Esophagus muscularis mucosa (tissue), 4 donors: ENCODE data around the gene A3GALT2. TPM values are rescaled to one million over a fixed set of nuclear protein-coding genes. Genes with fewer than 3 reads are reported as not detected.

Experiments
- DNase-seq: peaks from one replicate; pipeline ENCODE4 v3.0.0-alpha.2; 2017; ENCODE audit errors: extremely low spot score
- H3K27ac ChIP-seq, 4 donors: fragments of 200-600 bp; sonication (generic); replicated peaks in 1 of 4; 1 replicate in 3 of 4; 2 replicates in 1 of 4; pipeline ENCODE4 v1.5.1; 2016 to 2019; ENCODE audit warnings: mild to moderate bottlenecking in 1 of 4
- H3K27me3 ChIP-seq, 4 donors: fragments of 200-600 bp; sonication (generic); one replicate each; pipeline versions ENCODE4 v1.5.1 to v1.6.0; 2016 to 2019
- H3K36me3 ChIP-seq, 4 donors: fragments of 200-600 bp; sonication (generic); one replicate each; pipeline ENCODE4 v1.5.1; 2016 to 2019
- H3K4me1 ChIP-seq, 4 donors: fragments of 200-600 bp; sonication (generic); one replicate each; pipeline ENCODE4 v1.5.1; 2016 to 2019
- H3K4me3 ChIP-seq, 4 donors: fragments of 200-600 bp; sonication (generic); 1 replicate in 2 of 4; 2 replicates in 2 of 4; pipeline ENCODE4 v1.5.1; 2016 to 2019; ENCODE audit warnings: mild to moderate bottlenecking in 4 of 4, moderate library complexity in 1 of 4
- H3K9me3 ChIP-seq, 4 donors: fragments of 200-600 bp; sonication (generic); 1 replicate in 3 of 4; 2 replicates in 1 of 4; pipeline ENCODE4 v1.5.1; 2016 to 2019
- EP300 ChIP-seq: sonication (generic); formaldehyde crosslinking; IDR thresholded peaks from one replicate; pipeline ENCODE4 v1.6.1; 2017; ENCODE audit warnings: antibody characterized with exemption
- POLR2A ChIP-seq: fragments of 450-650 bp; IDR thresholded peaks from one replicate; pipeline ENCODE4 v1.6.1; 2017; ENCODE audit warnings: antibody characterized with exemption, moderate library complexity, mild to moderate bottlenecking, low read depth
- POLR2AphosphoS5 ChIP-seq, 2 donors: sonication (generic); formaldehyde crosslinking; IDR thresholded peaks; one replicate each; pipeline ENCODE4 v1.6.1; 2017; ENCODE audit warnings: antibody characterized with exemption in 2 of 2
- WGBS: methylation state at CpG from one replicate; pipeline ENCODE4 v1.1.5; 2018; 5-methylcytosine and 5-hydroxymethylcytosine counted together
- intact Hi-C: fragments of 100-400 bp; cut with DNase I; formaldehyde crosslinking; loops from one replicate; pipeline ENCODE4 v1.15.1; 2023
- total RNA-seq, 4 donors: library from RNA; depleted of rRNA; stranded (reverse); fragments of >200 nt; gene quantifications; one replicate each; pipeline versions ENCODE4 v1.1.0 to v1.2.1, GENCODE V29; 2016
- TF ChIP-seq, protein P1 (sequence below), 3 experiments: fragments of 200-600 bp in 2 of 3; fragments of 450-650 bp in 1 of 3; sonication (generic) in 2 of 3; IDR thresholded peaks; one replicate each; pipeline ENCODE4 v1.5.1; 2017 to 2019; ENCODE audit warnings: antibody characterized with exemption in 3 of 3, mild to moderate bottlenecking in 2 of 3, moderate library complexity in 1 of 3

The A3GALT2 gene
- total RNA-seq, 4 donors from 2014 or later: not detected

DNA sequence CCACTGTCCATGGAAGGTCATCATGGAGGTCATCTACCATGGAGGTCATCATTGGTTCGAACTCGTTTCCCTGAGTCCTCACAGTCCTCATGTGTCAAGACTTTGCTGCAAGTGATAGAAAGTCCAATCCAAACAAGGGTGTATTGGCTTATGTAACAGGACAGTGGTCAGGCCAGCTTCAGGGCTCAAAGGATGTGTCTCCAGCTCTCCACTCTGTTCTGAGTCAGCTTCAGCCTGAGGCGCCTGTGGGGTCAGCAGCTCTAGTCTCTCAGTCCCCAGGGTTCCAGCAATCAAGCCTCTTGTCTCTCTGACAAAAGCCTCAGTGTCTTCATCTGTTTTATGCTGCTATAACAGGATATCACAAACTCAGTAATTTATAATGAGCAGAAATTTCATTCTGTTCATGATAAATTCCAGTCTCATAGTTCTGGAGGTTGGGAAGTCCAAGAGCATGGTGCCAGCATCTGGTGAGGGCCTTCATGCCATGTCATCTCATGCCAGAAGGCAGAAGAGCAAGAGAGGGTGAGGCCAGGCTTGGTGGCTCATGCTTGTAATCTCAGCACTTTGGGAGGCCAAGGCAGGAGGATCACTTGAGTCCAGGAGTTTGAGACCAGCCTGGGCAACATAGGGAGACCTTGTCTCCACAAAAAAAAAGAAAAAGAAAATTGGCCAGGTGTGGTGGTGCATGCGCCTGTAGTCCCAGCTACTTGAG lies 19.5 kb downstream of the A3GALT2 start:
- Histone ChIP-seq H3K4me3 (no peak overlapping the region), H3K9me3 (no peaks in the 10 kb centered on the region), H3K36me3 (peaks cover 0 to 26% (median 21%) of the 10 kb centered on the region in 4 donors), H3K27me3 (peaks cover 0 to 2% (median under 1%) of the 10 kb centered on the region in 4 donors), H3K4me1 (peaks cover 16 to 39% (median 26%) of the 10 kb centered on the region in 4 donors), H3K27ac (peak overlapping the region; percentile 18 to 67 (median 54))
- no peak for DNase-seq
- WGBS: 78% methylated on average over 4 of the region's 4 CpGs
- intact Hi-C loops: loop anchor here (5.0 kb wide), 1 partner anchor 126 kb away; no protein-coding TSS in a partner anchor
- TF ChIP-seq EP300: no peak
- no peak for TF ChIP-seq POLR2AphosphoS5 (IDR thresholded peaks at IDR 0.05)
- TF ChIP-seq POLR2A: no peak
- TF ChIP-seq, protein P1, sequence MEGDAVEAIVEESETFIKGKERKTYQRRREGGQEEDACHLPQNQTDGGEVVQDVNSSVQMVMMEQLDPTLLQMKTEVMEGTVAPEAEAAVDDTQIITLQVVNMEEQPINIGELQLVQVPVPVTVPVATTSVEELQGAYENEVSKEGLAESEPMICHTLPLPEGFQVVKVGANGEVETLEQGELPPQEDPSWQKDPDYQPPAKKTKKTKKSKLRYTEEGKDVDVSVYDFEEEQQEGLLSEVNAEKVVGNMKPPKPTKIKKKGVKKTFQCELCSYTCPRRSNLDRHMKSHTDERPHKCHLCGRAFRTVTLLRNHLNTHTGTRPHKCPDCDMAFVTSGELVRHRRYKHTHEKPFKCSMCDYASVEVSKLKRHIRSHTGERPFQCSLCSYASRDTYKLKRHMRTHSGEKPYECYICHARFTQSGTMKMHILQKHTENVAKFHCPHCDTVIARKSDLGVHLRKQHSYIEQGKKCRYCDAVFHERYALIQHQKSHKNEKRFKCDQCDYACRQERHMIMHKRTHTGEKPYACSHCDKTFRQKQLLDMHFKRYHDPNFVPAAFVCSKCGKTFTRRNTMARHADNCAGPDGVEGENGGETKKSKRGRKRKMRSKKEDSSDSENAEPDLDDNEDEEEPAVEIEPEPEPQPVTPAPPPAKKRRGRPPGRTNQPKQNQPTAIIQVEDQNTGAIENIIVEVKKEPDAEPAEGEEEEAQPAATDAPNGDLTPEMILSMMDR (IDR thresholded peaks at IDR 0.05): no peak

DNA sequence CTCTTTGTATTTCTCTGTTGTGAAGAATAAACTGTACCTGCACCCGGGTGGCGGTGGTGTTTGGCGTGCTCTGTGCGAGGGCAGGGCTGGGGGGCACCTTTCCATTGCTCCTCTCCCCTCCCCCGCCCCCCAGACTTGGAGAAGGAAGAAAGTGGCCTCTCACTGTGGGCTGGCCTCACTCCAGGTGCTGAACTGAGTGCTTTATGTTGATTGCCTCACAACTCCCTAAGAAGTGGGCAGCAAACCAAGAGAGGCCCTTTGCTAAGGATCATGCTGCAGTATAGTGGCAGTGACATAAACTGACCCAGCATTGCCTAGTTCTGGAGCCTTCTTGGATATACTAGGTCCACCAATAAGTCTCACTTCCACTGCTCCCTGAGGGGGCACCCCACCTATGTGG lies 20.2 kb downstream of the A3GALT2 start:
- TF ChIP-seq EP300: no peak
- no peak for TF ChIP-seq POLR2A
- TF ChIP-seq POLR2AphosphoS5 (IDR thresholded peaks at IDR 0.05): peak in 1 of 2 donors; percentile 13
- H3K36me3 ChIP-seq: peaks cover 0 to 34% (median 26%) of the 10 kb centered on the region in 4 donors
- H3K27me3 ChIP-seq: no peaks in the 10 kb centered on the region
- WGBS: 45% methylated on average over 2 of the region's 5 CpGs
- H3K4me1 ChIP-seq: peaks cover 16 to 42% (median 30%) of the 10 kb centered on the region in 4 donors
- H3K27ac ChIP-seq: peak overlapping the region; percentile 18 to 67 (median 54)
- H3K9me3 ChIP-seq: no peaks in the 10 kb centered on the region
- H3K4me3 ChIP-seq: no peak overlapping the region
- intact Hi-C loops: loop anchor here (5.0 kb wide), 1 partner anchor 127 kb away; no protein-coding TSS in a partner anchor
- DNase-seq: no peak

GRCh38 chr1:33299461-33300155 lies 21.3 kb downstream of the A3GALT2 start:
- WGBS: 84% methylated on average over 14 of the region's 15 CpGs
- DNase-seq: no peak
- Histone ChIP-seq H3K4me3 (no peak overlapping the region), H3K27ac (peak overlapping the region in 2 of 4 donors; percentile 50 to 59), H3K36me3 (peaks cover 0 to 42% (median 34%) of the 10 kb centered on the region in 4 donors), H3K4me1 (peaks cover 22 to 53% (median 39%) of the 10 kb centered on the region in 4 donors), H3K27me3 (no peaks in the 10 kb centered on the region), H3K9me3 (no peaks in the 10 kb centered on the region)
- TF ChIP-seq, protein P1 (IDR thresholded peaks at IDR 0.05): no peak
- no peak for TF ChIP-seq POLR2A
- no peak for TF ChIP-seq POLR2AphosphoS5 (IDR thresholded peaks at IDR 0.05)
- no peak for TF ChIP-seq EP300
- intact Hi-C loops: loop anchor here (5.0 to 10.0 kb wide), 3 partner anchors 128 to 168 kb away; no protein-coding TSS in a partner anchor

DNA sequence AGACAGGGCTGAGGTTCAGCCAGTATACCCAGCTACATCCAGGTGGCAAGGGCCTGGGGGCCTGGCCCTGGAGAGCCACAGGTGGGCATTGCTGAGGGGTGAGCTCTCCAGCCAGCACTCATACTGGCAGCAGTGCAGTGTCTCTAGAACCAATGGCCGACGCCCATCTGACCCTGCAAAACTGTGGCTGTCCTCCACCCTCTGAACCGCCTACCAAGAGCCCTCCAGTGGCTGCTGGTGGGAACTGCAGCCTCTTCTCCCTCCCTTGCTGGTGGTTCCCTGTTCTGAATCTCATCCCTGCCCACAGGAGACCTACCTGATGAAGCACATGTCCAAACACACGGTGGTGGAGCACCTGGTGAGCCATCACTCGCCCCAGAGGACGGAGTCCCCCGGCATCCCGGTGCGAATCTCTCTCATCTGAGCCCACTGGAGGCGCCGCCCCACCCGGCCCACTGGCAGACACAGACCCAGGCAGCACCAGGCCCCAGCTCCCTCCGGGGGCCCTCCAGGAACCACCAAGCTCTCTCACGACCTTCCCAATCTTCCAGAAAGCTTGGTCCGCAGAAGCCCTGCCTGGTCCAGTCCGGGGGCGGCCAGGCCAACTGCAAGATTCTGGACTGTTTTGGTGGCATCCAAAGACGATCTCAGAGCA lies 22.1 kb downstream of the A3GALT2 start:
- DNase-seq: no peak
- Histone ChIP-seq H3K4me1 (peaks cover 22 to 55% (median 40%) of the 10 kb centered on the region in 4 donors), H3K36me3 (peaks cover 0 to 48% (median 42%) of the 10 kb centered on the region in 4 donors), H3K27me3 (no peaks in the 10 kb centered on the region), H3K9me3 (no peaks in the 10 kb centered on the region), H3K27ac (peak overlapping the region in 3 of 4 donors; percentile 40 to 58 (median 42)), H3K4me3 (no peak overlapping the region)
- TF ChIP-seq, protein P1 (IDR thresholded peaks at IDR 0.05): peak; percentile 77 to 90 (median 83)
- TF ChIP-seq EP300: no peak
- TF ChIP-seq POLR2AphosphoS5 (IDR thresholded peaks at IDR 0.05): peak in 1 of 2 donors; percentile 49
- no peak for TF ChIP-seq POLR2A
- intact Hi-C loops: loop anchor here (5.0 to 10.0 kb wide), 2 partner anchors 164 to 169 kb away; no protein-coding TSS in a partner anchor
- 78% methylated on average over 18 of the region's 18 CpGs for whole genome bisulfite sequencing
